ENCODE measurements around the gene FNDC8.

DNA sequence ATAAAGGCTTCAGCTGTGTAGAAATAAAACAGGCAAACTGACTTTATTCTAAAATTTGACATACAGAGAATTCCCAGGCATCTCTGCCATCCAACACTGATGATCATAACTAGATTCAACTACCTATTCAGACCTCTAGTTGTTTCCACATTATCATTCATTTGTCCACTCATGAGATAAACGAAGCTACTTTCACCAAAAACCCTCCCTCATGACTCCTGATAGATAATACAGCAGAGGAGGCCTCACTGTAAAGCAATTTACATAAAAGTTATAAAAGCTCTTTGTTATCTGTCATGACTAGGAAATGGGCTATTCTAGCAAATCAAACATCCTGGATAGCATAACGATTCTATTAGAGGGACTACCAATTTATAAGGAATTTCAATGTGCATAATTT is 38.3 kb upstream of the FNDC8 start:
- TF ChIP-seq, protein P1, sequence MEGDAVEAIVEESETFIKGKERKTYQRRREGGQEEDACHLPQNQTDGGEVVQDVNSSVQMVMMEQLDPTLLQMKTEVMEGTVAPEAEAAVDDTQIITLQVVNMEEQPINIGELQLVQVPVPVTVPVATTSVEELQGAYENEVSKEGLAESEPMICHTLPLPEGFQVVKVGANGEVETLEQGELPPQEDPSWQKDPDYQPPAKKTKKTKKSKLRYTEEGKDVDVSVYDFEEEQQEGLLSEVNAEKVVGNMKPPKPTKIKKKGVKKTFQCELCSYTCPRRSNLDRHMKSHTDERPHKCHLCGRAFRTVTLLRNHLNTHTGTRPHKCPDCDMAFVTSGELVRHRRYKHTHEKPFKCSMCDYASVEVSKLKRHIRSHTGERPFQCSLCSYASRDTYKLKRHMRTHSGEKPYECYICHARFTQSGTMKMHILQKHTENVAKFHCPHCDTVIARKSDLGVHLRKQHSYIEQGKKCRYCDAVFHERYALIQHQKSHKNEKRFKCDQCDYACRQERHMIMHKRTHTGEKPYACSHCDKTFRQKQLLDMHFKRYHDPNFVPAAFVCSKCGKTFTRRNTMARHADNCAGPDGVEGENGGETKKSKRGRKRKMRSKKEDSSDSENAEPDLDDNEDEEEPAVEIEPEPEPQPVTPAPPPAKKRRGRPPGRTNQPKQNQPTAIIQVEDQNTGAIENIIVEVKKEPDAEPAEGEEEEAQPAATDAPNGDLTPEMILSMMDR (IDR thresholded peaks at IDR 0.05) = no peak
- no peak for TF ChIP-seq POLR2A (IDR thresholded peaks at IDR 0.05)
